IPS DF 6.9 (cell line): ENCODE data around the gene CYP39A1.

Source experiments
- DNase-seq: peaks from one replicate; pipeline ENCODE4 v3.0.0-alpha.2; 2013; ENCODE audit warnings: low read depth, low spot score
- H3K27ac ChIP-seq: one replicate; pipeline ENCODE4 v1.5.1; 2013; ENCODE audit warnings: low read length, control low read depth
- H3K27me3 ChIP-seq: 2 replicates; pipeline ENCODE4 v1.6.1; 2013; ENCODE audit warnings: mild to moderate bottlenecking, low read length; ENCODE audit not compliant: control insufficient read depth, insufficient read depth
- H3K36me3 ChIP-seq: 2 replicates; pipeline ENCODE4 v1.6.1; 2013; ENCODE audit warnings: low read length; ENCODE audit not compliant: control insufficient read depth, insufficient read depth
- H3K4me1 ChIP-seq: 2 replicates; pipeline ENCODE4 v1.6.1; 2013; ENCODE audit warnings: low read length; ENCODE audit not compliant: control insufficient read depth, insufficient read depth
- H3K4me3 ChIP-seq: 2 replicates; pipeline ENCODE4 v1.5.1; 2013; ENCODE audit warnings: mild to moderate bottlenecking, low read length
- H3K9me3 ChIP-seq: 2 replicates; pipeline ENCODE4 v1.6.1; 2013; ENCODE audit warnings: low read length, inconsistent platforms; ENCODE audit not compliant: control insufficient read depth, insufficient read depth
- WGBS: extraction: QIAGEN DNeasy Blood & Tissue Kit; methylation state at CpG from one replicate; pipeline ENCODE4 v1.1.7; 2013; ENCODE audit warnings: mixed read lengths, missing lambda C conversion rate; ENCODE audit not compliant: insufficient read length, insufficient coverage; 5-methylcytosine and 5-hydroxymethylcytosine counted together

CYP39A1 gene

DNA sequence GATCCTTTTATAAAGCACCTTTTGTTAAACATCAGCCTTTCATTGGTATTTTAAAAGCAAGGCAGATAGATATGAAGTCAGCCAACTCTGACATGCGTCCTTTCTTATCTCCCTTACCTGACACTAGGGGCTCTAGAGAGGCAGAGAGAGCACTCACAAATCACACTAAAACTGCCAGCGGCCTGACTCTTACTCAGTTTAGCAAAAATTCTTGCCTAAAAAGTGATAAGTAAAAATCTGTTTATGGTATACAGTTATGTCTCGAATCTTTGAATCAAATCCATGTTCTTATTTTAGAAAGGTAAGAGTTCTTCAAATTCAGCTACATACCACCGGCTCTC lies 24.7 kb upstream of the CYP39A1 start:
- Histone ChIP-seq H3K9me3 (no peaks in the 10 kb centered on the region), H3K27me3 (no peaks in the 10 kb centered on the region), H3K27ac (no peak overlapping the region), H3K4me3 (no peak overlapping the region), H3K36me3 (no peaks in the 10 kb centered on the region), H3K4me1 (no peaks in the 10 kb centered on the region)
- no CpG with 5 or more reads among the region's 4 CpGs for WGBS
- no peak for DNase-seq

- H3K4me3 ChIP-seq = no peak overlapping the region
- no peak for DNase-seq
- no peak overlapping the region for H3K27ac ChIP-seq
- H3K36me3 ChIP-seq = no peaks in the 10 kb centered on the region
- no peaks in the 10 kb centered on the region for H3K4me1 ChIP-seq
- no peaks in the 10 kb centered on the region for H3K27me3 ChIP-seq
- no peaks in the 10 kb centered on the region for H3K9me3 ChIP-seq
- 100% methylated on average over 1 of the region's 6 CpGs for whole genome bisulfite sequencing
Observed at GRCh38 chr6:46676604-46677313, 24.1 kb upstream of the CYP39A1 start.

GRCh38 chr6:46674410-46674809 lies 21.8 kb upstream of the CYP39A1 start:
- no peaks in the 10 kb centered on the region for H3K36me3 ChIP-seq
- whole genome bisulfite sequencing = no CpG with 5 or more reads among the region's 1 CpG
- H3K4me1 ChIP-seq = no peaks in the 10 kb centered on the region
- no peaks in the 10 kb centered on the region for H3K27me3 ChIP-seq
- no peak overlapping the region for H3K27ac ChIP-seq
- H3K9me3 ChIP-seq = no peaks in the 10 kb centered on the region
- no peak for DNase-seq
- no peak overlapping the region for H3K4me3 ChIP-seq

- Histone ChIP-seq H3K4me1 (no peaks in the 10 kb centered on the region), H3K36me3 (no peaks in the 10 kb centered on the region), H3K27me3 (no peaks in the 10 kb centered on the region), H3K27ac (no peak overlapping the region), H3K9me3 (no peaks in the 10 kb centered on the region), H3K4me3 (no peak overlapping the region)
- DNase-seq = no peak
- WGBS = no CpG with 5 or more reads among the region's 2 CpGs
Observed at GRCh38 chr6:46667377-46667776, 14.8 kb upstream of the CYP39A1 start.

GRCh38 chr6:46661483-46661882 lies 8.9 kb upstream of the CYP39A1 start:
- no peaks in the 10 kb centered on the region for H3K36me3 ChIP-seq
- no peak for DNase-seq
- H3K4me1 ChIP-seq = no peaks in the 10 kb centered on the region
- no peak overlapping the region for H3K27ac ChIP-seq
- no peak overlapping the region for H3K4me3 ChIP-seq
- WGBS = no CpG with 5 or more reads among the region's 2 CpGs
- no peaks in the 10 kb centered on the region for H3K27me3 ChIP-seq
- no peaks in the 10 kb centered on the region for H3K9me3 ChIP-seq

GRCh38 chr6:46657642-46658041 lies 5.0 kb upstream of the CYP39A1 start:
- no peak for DNase-seq
- no peaks in the 10 kb centered on the region for H3K4me1 ChIP-seq
- no peak overlapping the region for H3K4me3 ChIP-seq
- H3K27ac ChIP-seq = no peak overlapping the region
- peaks cover 2% of the 10 kb centered on the region; the same call in 1 of the 2 replicates for H3K27me3 ChIP-seq
- no peaks in the 10 kb centered on the region for H3K36me3 ChIP-seq
- no peaks in the 10 kb centered on the region for H3K9me3 ChIP-seq

- no peaks in the 10 kb centered on the region for H3K4me1 ChIP-seq
- WGBS = no CpG with 5 or more reads among the region's 6 CpGs
- DNase-seq = no peak
- no peak overlapping the region for H3K4me3 ChIP-seq
- H3K27me3 ChIP-seq = peaks cover 2% of the 10 kb centered on the region; the same call in 1 of the 2 replicates
- H3K36me3 ChIP-seq = no peaks in the 10 kb centered on the region
- H3K9me3 ChIP-seq = no peaks in the 10 kb centered on the region
- no peak overlapping the region for H3K27ac ChIP-seq
Observed at GRCh38 chr6:46655803-46656202, 3.2 kb upstream of the CYP39A1 start.

DNA sequence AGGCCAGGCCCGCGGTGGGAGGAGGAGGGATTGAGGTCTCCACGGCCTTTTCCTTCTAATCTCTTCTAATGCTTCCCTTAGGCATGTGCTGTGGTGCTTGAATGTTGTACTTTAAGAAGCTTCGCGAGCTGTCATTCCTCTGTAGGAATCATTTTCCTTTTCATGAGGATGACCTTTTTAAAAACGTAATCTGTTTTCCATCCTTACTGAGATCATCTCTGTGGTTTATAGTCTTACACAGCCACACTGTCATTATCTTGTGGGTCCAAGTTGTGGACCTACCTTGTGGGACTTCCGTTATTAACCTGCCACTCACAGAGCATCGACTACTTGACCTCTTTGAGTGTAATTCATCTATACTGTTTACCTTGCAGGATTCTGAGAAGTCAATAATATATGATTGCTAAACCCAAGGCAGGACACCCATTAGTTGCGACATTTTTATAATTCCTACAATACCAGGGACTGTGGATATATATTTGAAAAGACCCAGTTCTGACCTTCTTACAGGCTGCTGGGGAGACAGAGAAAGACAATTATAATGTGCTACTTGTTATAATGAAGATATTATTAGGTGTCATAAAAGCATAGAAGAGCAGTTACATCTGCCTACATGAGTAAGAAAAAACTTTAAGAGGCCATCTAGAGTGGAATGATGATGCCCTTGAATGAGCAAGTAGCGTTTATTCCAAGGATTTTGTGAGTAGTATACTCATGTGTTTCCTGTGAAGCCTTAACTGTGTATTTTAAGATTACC lies 999 bp upstream of the CYP39A1 start:
- Histone ChIP-seq H3K9me3 (no peaks in the 10 kb centered on the region), H3K27ac (no peak overlapping the region), H3K4me3 (peak overlapping the region; percentile 89; the same call in 1 of the 2 replicates), H3K4me1 (no peaks in the 10 kb centered on the region), H3K36me3 (no peaks in the 10 kb centered on the region), H3K27me3 (peaks cover 2% of the 10 kb centered on the region; the same call in 1 of the 2 replicates)
- no CpG with 5 or more reads among the region's 10 CpGs for WGBS
- no peak for DNase-seq

DNA sequence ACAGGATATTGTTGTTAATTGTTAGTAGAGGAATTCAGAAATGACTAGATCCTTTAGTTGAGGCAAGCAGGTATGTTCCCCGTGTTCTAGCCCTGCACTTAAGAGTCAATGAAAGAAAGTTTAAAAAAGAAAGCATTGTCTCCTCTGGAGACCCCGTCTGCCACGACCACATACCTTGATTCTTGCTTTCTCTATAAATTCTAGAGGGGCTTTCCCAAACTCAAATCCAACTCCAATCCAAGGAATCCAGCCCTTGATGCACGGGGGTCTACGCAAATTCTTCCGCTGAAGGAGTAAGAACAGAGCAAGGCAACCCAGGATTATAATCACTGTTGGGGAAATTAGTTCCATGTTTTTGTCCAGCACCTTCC lies 401 bp downstream of the CYP39A1 start:
- no peak for DNase-seq
- H3K9me3 ChIP-seq = no peaks in the 10 kb centered on the region
- no CpG with 5 or more reads among the region's 6 CpGs for whole genome bisulfite sequencing
- peak overlapping the region; percentile 89; the same call in 1 of the 2 replicates for H3K4me3 ChIP-seq
- H3K4me1 ChIP-seq = no peaks in the 10 kb centered on the region
- peaks cover 2% of the 10 kb centered on the region; the same call in 1 of the 2 replicates for H3K27me3 ChIP-seq
- no peaks in the 10 kb centered on the region for H3K36me3 ChIP-seq
- H3K27ac ChIP-seq = no peak overlapping the region

DNA sequence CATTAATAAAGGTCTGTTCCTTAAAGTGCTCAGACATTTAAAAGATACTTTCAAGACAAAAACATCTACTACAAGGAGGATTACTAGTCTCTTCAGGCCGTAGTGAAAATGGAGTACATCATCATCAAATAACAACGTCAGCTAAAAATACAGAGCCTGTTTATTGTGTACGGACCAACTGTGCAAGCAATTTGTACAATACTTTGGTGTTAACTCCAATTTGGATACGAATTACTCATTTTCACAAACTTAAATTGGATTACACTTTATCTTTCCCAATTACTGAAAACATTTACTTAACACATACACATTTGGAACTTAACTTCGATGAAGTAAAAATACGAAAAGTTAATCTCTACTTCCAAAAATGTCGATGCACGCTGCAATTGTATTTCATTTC lies 802 bp downstream of the CYP39A1 start:
- no peaks in the 10 kb centered on the region for H3K4me1 ChIP-seq
- no peaks in the 10 kb centered on the region for H3K36me3 ChIP-seq
- 100% methylated on average over 1 of the region's 8 CpGs for WGBS
- DNase-seq = no peak
- H3K27ac ChIP-seq = no peak overlapping the region
- H3K9me3 ChIP-seq = no peaks in the 10 kb centered on the region
- peaks cover 2% of the 10 kb centered on the region; the same call in 1 of the 2 replicates for H3K27me3 ChIP-seq
- peak overlapping the region; percentile 89; the same call in 1 of the 2 replicates for H3K4me3 ChIP-seq
